Activated CD8-positive, alpha-beta T cell treated with anti-CD3 and anti-CD28 coated beads for 36 hours (primary cell): ENCODE data around the gene UBR3. TPM values are rescaled to one million over a fixed set of nuclear protein-coding genes. Genes with fewer than 3 reads are reported as not detected.
"Not testable (repeated sequence)": the region's sequence is repeated elsewhere in the genome, so short reads cannot be mapped to it uniquely, and the experiment has no call there.

Experiments used
- ATAC-seq: fragments of 200-7000 bp; cut with Tn5 transposase; one replicate; pipeline ENCODE4 v1.10.0; 2021; ENCODE audit warnings: mild to moderate bottlenecking, moderate library complexity
- CTCF ChIA-PET: fragments of 350-600 bp; sonication (Branson Sonifier 250); formaldehyde crosslinking; loops from one replicate; lab custom pipeline; 2021; ENCODE audit warnings: antibody characterized with exemption; lab: Charles Lee
- POLR2A ChIA-PET: fragments of 350-600 bp; sonication (Branson Sonifier 250); formaldehyde crosslinking; loops from one replicate; lab custom pipeline; 2021; ENCODE audit warnings: antibody characterized with exemption; lab: Charles Lee
- DNase-seq: peaks from one replicate; pipeline ENCODE4 v3.0.0-alpha.2; 2020
- H3K27ac Mint-ChIP-seq: one replicate; pipeline ENCODE4 v1.8.0; 2021; ENCODE audit warnings: mild to moderate bottlenecking, mixed read lengths
- H3K27me3 Mint-ChIP-seq: one replicate; pipeline ENCODE4 v1.8.0; 2021; ENCODE audit warnings: mixed read lengths
- H3K36me3 Mint-ChIP-seq: one replicate; pipeline ENCODE4 v1.8.0; 2021; ENCODE audit warnings: low read depth, mixed read lengths
- H3K4me1 Mint-ChIP-seq: one replicate; pipeline ENCODE4 v1.8.0; 2021; ENCODE audit warnings: low read depth, mixed read lengths
- H3K4me3 Mint-ChIP-seq: one replicate; pipeline ENCODE4 v1.8.0; 2021; ENCODE audit warnings: mild to moderate bottlenecking, moderate library complexity, mixed read lengths
- H3K9me3 Mint-ChIP-seq: one replicate; pipeline ENCODE4 v1.8.0; 2021; ENCODE audit warnings: mixed read lengths
- CTCF ChIP-seq: fragments of 200-600 bp; IDR thresholded peaks from one replicate; pipeline ENCODE4 v1.8.0; 2022; ENCODE audit warnings: antibody characterized with exemption, mild to moderate bottlenecking
- intact Hi-C: fragments of 100-400 bp; cut with micrococcal nuclease; formaldehyde crosslinking; loops from one replicate; pipeline ENCODE4 v1.10.0; 2022
- total RNA-seq, 2 experiments: library from RNA; stranded (reverse); gene quantifications; one replicate each; pipeline ENCODE4 v1.2.3, GENCODE V29; 2021

The UBR3 gene
- total RNA-seq, 2 experiments from 2014 or later: 14.0 to 15.7 TPM

GRCh38 chr2:169853041-169853668 lies 25.9 kb downstream of the UBR3 start:
- DNase-seq (no peak), ATAC-seq (no peak)
- Mint-ChIP-seq H3K27me3 (no peaks in the 10 kb centered on the region), H3K36me3 (peaks cover 31% of the 10 kb centered on the region), H3K4me1 (peaks cover 27% of the 10 kb centered on the region), H3K4me3 (no peak overlapping the region), H3K27ac (no peak overlapping the region), H3K9me3 (peaks cover 6% of the 10 kb centered on the region)
- ChIA-PET POLR2A (no interaction called here), CTCF (interaction anchor here (0.8 kb wide), 1 partner anchor 29 kb away, joined by 3 read pairs; no protein-coding TSS in a partner anchor)
- intact Hi-C loops: no loop called here
- TF ChIP-seq CTCF: no peak

DNA sequence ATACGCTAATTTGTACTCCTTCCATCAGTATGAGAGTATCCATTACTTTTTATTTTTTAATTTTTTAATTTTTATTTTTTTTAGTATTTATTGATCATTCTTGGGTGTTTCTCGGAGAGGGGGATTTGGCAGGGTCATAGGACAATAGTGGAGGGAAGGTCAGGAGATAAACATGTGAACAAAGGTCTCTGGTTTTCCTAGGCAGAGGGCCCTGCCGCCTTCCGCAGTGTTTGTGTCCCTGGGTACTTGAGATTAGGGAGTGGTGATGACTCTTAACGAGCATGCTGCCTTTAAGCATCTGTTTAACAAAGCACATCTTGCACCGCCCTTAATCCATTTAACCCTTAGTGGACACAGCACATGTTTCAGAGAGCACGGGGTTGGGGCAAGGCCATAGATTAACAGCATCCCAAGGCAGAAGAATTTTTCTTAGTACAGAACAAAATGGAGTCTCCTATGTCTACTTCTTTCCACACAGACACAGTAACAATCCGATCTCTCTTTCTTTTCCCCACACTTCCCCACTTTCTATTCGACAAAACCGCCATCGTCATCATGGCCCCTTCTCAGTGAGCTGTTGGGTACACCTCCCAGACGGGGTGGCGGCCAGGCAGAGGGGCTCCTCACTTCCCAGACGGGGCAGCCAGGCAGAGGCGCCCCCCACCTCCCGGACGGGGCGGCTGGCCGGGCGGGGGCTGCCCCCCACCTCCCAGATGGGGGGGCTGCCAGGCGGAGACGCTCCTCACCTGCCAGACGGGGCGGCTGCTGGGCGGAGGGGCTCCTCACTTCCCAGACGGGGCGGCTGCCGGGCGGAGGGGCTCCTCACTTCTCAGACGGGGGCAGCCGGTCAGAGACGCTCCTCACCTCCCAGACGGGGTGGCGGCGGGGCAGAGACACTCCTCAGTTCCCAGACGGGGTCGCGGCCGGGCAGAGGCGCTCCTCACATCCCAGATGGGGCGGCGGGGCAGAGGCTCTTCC lies 28.3 kb downstream of the UBR3 start:
- H3K27me3 Mint-ChIP-seq, POLR2A ChIA-PET, ATAC-seq, H3K27ac Mint-ChIP-seq, DNase-seq, H3K9me3 Mint-ChIP-seq, H3K4me3 Mint-ChIP-seq, intact Hi-C loops, CTCF ChIA-PET: not testable (repeated sequence)
- Mint-ChIP-seq H3K4me1 (peaks cover 23% of the 10 kb centered on the region), H3K36me3 (peaks cover 21% of the 10 kb centered on the region)

GRCh38 chr2:169859423-169859822 lies 32.2 kb downstream of the UBR3 start:
- no peak for TF ChIP-seq CTCF
- no peaks in the 10 kb centered on the region for H3K27me3 Mint-ChIP-seq
- no peak overlapping the region for H3K27ac Mint-ChIP-seq
- H3K36me3 Mint-ChIP-seq: peaks cover 10% of the 10 kb centered on the region
- ATAC-seq (no peak), DNase-seq (no peak)
- peaks cover 2% of the 10 kb centered on the region for H3K9me3 Mint-ChIP-seq
- POLR2A ChIA-PET: no interaction called here
- peaks cover 24% of the 10 kb centered on the region for H3K4me1 Mint-ChIP-seq
- H3K4me3 Mint-ChIP-seq: no peak overlapping the region
- intact Hi-C loops: no loop called here
- CTCF ChIA-PET: interaction anchor here (0.8 kb wide), 1 partner anchor 10 kb away, joined by 3 read pairs; no protein-coding TSS in a partner anchor

GRCh38 chr2:169860149-169860548 lies 32.9 kb downstream of the UBR3 start:
- Mint-ChIP-seq H3K4me3 (no peak overlapping the region), H3K36me3 (peaks cover 10% of the 10 kb centered on the region), H3K27ac (no peak overlapping the region), H3K27me3 (no peaks in the 10 kb centered on the region), H3K9me3 (peaks cover 2% of the 10 kb centered on the region), H3K4me1 (peaks cover 24% of the 10 kb centered on the region)
- intact Hi-C loops: no loop called here
- no peak for ATAC-seq
- ChIA-PET POLR2A (no interaction called here), CTCF (no interaction called here)
- TF ChIP-seq CTCF: no peak
- DNase-seq: no peak

DNA sequence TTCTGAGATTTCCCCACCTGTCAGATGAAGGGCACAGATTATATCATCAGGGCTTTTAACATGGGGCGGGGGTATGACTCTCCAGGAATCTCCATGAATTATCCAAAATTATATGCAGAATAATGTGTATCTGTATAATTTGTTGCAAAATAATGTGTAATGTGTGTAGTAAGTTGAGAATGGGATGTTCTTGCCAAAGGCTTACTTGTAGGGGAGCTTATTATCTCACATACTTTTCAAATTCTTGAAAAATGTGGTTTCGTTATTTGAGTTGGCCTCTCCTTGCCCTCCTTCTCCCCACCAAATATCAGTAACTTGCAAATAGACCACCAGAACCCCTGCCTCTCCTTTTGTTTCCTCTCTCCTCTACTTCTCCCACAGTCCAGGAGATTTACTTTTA lies 35.6 kb downstream of the UBR3 start:
- no peak for TF ChIP-seq CTCF
- intact Hi-C loops: no loop called here
- Mint-ChIP-seq H3K4me1 (peaks cover 31% of the 10 kb centered on the region), H3K9me3 (no peaks in the 10 kb centered on the region), H3K27me3 (no peaks in the 10 kb centered on the region), H3K27ac (no peak overlapping the region), H3K4me3 (no peak overlapping the region), H3K36me3 (peaks cover 4% of the 10 kb centered on the region)
- no peak for ATAC-seq
- CTCF ChIA-PET: no interaction called here
- no peak for DNase-seq
- POLR2A ChIA-PET: no interaction called here
